NCI-H2171 treated with DMSO at 0.1 percent for 48 hours (cell line): ENCODE measurements around the gene WDR27.
"Not testable (repeated sequence)": the region's sequence is repeated elsewhere in the genome, so short reads cannot be mapped to it uniquely, and the experiment has no call there.

ENCODE experiments used
- DNase-seq: peaks from one replicate; lab custom pipeline; 2025; lab: John Stamatoyannopoulos, UW

The WDR27 gene

DNA sequence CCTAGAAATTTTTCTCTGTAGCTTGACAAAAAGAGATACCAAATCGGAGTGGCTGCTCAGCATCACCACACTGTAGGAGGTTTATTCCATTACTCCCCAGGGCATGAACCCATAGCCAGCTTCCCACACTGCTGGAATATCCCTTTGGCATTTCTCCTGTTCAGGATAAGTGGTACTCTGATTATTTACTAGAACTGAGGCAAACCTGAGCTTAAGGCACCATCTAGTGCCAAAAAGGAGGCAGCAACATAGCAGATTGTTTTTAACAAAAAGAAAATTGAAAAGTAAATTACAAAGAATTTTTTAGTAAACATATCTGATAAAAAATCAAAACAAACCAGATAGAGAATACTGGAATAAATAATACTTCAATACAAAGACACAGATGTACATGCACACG is 181.7 kb downstream of the WDR27 start:
- no peak for DNase-seq

- no peak for DNase-seq
These were observed 183.4 kb downstream of the WDR27 start for GRCh38 chr6:169518451-169518850.

GRCh38 chr6:169513478-169514193 is 188.2 kb downstream of the WDR27 start:
- DNase-seq, result no peak

- DNase-seq, result not testable (repeated sequence)
These were observed 190.0 kb downstream of the WDR27 start for GRCh38 chr6:169511785-169512184.

GRCh38 chr6:169510871-169511270 is 191.0 kb downstream of the WDR27 start:
- no peak for DNase-seq

DNA sequence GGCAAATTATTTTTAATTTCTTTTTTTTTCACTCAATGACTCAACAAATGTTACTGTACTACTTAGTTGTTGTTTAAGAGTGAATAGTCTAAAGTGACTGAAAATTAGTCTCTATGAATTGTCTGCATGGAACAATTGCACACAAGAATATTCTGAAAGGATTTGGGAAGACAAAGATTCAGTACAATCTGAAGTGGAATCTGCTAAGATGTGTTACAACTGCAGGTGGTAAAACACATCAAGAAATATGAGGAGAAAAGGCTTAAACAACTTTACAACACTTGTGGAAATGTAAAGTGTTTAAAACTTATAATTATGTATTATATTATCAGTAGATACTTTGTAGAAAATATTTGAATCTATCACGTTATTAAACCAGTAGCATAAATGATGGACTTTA is 193.4 kb downstream of the WDR27 start:
- DNase-seq, result no peak

- no peak for DNase-seq
These were observed 198.2 kb downstream of the WDR27 start for GRCh38 chr6:169503422-169504152.

DNA sequence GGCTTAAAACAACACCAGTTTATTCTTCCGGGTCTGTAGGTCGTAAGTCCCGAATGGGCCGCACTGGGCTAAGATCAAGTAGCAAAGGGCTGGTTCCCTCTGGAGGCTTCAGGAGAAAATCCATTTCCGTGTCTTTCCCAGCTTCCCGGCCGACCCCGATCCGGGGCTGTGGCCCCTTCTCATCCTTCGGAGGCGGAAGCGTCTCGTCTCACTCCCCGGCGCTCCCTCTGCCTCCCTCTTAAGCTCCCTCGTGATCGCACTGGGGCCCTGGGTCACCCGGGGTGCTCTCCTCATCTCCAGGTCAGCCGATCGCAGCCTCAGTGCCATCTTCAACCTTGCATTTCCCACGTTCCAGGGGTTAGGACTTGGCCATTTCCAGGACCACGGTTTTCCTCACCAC is 199.4 kb downstream of the WDR27 start:
- DNase-seq, result no peak

- DNase-seq, result no peak
These were observed 200.0 kb downstream of the WDR27 start for GRCh38 chr6:169501777-169502313.

- no peak for DNase-seq
These were observed 200.7 kb downstream of the WDR27 start for GRCh38 chr6:169501128-169501527.

- no peak for DNase-seq
These were observed 201.1 kb downstream of the WDR27 start for GRCh38 chr6:169500688-169501087.

DNA sequence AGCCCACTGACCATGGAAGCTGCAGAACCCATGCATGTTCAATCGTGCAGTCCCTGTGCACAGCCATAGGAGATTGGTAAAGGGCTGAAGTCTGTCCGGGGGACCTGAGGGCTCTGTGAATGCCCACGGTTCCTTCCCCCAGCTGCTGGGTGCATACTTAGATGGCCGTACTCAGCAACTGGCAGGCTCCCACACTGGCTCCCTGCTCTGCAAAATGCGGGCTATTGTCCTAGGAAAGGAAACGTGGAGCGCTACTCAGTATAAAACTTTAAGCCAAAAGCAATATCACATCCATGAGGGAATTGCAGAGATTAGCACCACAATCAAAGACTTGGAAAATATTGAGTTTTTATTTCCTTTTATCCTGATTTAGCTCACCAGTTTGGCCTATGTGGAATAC is 202.0 kb downstream of the WDR27 start:
- DNase-seq, result no peak

DNA sequence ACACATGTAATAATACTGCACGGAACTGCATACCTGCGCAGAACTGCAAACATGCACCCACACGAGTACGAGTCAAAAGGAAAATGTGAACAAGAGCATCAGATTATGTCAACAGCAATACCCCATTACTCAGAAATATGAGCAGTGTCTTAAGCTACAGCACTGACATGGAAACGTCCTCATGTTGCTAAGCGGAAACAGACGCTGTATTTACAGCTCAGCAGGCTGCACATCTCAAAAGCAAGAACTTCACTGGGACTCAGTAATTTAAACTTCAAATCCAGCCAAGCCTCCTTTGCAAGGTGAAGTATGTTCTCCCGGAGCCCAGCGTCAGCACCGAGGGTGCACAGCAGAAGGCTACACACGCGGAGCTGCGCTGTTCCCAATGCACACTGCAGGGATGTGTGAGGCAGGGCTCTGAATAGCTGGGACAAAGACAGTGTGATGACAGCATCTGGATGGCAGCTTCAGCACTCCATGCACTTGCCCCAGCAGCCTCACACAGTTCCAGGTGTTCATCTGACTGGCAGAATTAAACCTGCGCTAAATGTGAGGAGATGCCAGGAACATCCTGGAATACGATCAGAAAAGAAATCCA is 202.8 kb downstream of the WDR27 start:
- DNase-seq, result peak; percentile 23

- DNase-seq, result no peak
These were observed 206.2 kb downstream of the WDR27 start for GRCh38 chr6:169495601-169496000.

GRCh38 chr6:169494038-169494437 is 207.8 kb downstream of the WDR27 start:
- no peak for DNase-seq

- no peak for DNase-seq
These were observed 210.3 kb downstream of the WDR27 start for GRCh38 chr6:169491482-169491881.

DNA sequence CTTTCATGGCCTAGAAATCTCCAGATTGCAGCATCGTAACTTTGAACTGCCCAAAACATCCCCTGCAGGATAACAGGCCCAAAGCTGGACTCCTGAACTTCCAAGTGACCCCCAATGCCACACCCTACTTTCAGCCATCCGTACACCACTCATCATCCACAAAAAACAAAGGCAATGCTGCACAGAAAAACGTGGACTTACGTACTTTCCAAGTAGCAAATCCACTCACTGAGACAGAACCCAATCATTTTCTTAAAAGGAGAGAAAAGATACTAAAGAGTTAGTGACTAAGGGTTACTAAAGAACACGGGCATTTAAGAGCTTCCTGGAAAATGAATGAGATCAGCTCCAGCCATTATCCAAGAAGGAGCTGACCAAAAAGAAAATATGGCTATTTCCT is 211.0 kb downstream of the WDR27 start:
- DNase-seq, result no peak

DNA sequence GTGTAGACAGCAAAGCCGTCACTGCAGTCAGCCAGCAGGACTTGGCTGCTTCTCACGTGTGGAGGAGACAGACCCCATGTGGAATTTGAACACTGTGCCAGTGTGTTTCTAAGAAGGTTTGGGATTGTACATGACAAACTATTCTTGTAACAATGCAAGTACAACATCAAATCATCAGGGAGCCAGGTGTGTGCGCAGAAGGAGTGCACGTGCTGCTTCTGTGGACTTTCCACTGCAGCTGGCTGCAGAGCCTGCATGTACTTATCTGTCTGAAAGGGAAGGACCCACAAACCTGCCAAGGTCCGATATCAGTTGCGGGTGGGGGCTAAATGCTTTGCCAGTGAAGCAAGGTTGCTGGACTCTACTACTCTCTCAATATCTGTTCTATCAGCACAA is 211.6 kb downstream of the WDR27 start:
- no peak for DNase-seq

DNA sequence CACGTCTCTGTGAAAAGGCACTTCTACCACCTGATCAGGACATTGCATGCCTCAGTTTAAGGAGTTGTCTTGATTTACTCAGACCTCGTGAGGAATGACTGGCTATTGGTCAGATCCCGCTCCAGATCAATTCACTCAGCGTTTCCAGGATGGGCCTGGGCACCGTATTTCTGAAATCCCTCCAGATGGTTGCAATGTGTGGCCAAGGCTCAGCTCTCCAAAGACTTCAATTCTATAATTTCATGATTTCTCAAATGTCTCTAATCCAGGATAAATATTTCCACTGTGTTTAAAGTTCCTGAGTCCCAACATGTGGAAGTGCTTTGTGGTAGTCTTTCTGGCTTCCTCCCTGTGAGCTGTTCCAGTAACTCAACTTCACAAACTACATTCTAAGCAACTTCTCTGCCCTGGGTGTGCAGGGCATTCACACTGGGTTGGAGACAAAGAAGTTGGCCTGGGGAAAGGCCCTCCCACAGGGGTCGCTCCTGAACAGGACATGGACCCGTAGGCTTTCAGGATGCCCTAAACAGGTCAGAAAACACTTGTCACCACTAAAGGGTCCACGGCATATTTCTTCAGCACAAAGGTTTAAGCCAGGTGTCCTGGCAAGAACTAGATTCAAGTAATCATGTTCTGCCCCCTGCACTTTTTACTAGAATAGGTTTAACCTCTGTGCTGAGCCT is 212.1 kb downstream of the WDR27 start:
- no peak for DNase-seq

DNA sequence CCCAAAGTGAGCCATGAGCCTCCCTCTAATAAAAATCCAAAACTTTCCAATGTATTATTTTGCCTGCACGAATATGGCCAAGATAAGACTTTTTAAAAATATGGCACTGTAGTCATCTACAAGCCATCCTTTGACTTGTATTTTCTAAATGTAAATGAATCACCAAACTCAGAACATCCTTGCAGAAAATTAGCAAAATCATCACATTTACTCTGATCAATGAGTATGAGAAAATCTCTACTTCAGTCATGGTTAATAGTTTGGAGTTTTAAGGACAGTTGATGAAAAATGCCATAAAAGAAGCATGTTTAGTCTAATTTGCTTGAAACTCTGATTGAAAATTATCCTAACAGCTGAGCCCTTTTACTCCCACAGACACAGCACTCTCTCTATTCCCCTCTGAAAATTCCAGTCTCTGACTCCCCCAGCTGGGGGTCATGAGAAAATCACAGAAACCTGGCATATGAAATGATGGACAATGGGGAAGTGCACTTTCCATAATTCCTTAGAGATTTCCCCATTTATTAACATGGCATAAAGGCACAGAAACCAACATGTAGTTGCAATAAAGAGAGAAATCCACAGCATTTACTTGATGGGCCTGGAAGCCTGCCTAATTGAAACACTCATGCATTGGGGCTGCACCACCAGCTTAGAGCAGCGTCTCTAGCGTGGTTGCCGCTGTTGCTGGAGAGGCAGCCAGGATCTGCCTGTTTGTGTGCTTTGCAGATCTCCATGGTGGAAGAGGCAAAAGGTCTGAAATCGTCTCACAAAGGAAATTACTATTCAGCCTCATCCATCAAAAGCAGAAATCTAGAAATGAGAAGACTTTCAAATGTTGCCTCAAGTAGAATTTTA is 214.0 kb downstream of the WDR27 start:
- DNase-seq, result peak; percentile 1

- DNase-seq, result no peak
These were observed 221.9 kb downstream of the WDR27 start for GRCh38 chr6:169479783-169480495.
